DND-41 (cell line): Measurements from ENCODE around the gene MBNL3.

Source experiments
- EZH2 ChIP-seq: IDR thresholded peaks from 3 replicates; pipeline ENCODE4 v1.6.1; 2012; ENCODE audit warnings: borderline replicate concordance, low read depth, mild to moderate bottlenecking, moderate library complexity, low read length, inconsistent platforms; ENCODE audit not compliant: severe bottlenecking
- TF ChIP-seq, protein P1 (sequence below): IDR thresholded peaks from 2 replicates; pipeline ENCODE4 v1.5.1; 2012; ENCODE audit warnings: borderline replicate concordance, low read length, moderate library complexity, mild to moderate bottlenecking; ENCODE audit not compliant: poor library complexity, severe bottlenecking; ENCODE audit errors: extremely low read depth

DNA sequence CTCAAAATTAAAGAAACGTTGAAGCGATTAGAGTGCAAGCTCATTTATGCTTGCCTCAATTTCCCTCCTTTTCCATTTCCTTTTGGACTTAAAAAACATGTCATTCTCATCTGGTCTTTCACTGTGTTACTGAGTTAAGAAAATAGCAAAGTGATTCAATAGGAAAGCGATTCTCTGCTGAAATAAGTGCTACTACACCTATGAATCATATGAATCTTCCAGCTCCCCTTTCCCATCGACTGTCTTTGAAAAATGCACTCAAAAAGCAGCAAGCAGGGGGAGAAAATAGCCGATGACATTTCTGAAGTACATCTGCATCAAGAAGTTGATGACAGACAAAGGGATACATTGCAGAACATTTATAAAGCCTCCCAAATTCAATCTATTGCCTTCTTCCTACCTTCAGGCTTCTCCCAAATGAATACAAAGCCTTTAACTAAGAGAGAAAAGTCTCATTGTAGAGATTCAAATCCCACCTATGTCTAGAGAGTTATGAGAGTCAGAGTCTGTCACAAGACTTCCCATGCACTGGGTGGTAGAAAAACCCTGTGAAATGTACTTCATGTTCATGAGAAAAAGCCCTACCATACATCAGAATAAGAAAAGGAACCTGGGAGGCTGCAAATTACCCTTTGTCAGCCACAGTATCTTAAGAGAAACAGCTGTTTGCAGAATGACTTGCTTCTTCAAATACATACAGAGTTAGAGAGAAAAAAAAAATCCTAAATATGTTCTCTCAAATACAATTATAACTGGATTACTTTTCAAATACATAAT lies 78.9 kb downstream of the MBNL3 start:
- TF ChIP-seq, protein P1, sequence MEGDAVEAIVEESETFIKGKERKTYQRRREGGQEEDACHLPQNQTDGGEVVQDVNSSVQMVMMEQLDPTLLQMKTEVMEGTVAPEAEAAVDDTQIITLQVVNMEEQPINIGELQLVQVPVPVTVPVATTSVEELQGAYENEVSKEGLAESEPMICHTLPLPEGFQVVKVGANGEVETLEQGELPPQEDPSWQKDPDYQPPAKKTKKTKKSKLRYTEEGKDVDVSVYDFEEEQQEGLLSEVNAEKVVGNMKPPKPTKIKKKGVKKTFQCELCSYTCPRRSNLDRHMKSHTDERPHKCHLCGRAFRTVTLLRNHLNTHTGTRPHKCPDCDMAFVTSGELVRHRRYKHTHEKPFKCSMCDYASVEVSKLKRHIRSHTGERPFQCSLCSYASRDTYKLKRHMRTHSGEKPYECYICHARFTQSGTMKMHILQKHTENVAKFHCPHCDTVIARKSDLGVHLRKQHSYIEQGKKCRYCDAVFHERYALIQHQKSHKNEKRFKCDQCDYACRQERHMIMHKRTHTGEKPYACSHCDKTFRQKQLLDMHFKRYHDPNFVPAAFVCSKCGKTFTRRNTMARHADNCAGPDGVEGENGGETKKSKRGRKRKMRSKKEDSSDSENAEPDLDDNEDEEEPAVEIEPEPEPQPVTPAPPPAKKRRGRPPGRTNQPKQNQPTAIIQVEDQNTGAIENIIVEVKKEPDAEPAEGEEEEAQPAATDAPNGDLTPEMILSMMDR = no peak
- TF ChIP-seq EZH2 = no peak
